IMR-90 (cell line): Measurements from ENCODE around the gene FAIM2. TPM values are rescaled to one million over a fixed set of nuclear protein-coding genes. Genes with fewer than 3 reads are reported as not detected.

ENCODE experiments used
- ATAC-seq: fragments of 200-7000 bp; cut with Tn5 transposase; 2 replicates; pipeline ENCODE4 v1.9.1; 2020; ENCODE audit warnings: low read depth, mild to moderate bottlenecking, moderate library complexity
- BruUV-seq: library from RNA; stranded (reverse); fragments of 400-500 nt; replicated peaks from 2 replicates; lab custom pipeline; 2021; lab: Mats Ljungman, UMichigan
- CTCF ChIA-PET: fragments of 300-600 bp; formaldehyde crosslinking; extraction: SDS; loops from one replicate; lab custom pipeline; 2021; ENCODE audit warnings: antibody characterized with exemption; lab: Yijun Ruan, JAX
- POLR2A ChIA-PET: fragments of 300-600 bp; sonication (Branson Sonifier 250); formaldehyde crosslinking; loops from one replicate; lab custom pipeline; 2022; ENCODE audit warnings: antibody characterized with exemption; ENCODE audit not compliant: unreplicated experiment; lab: Charles Lee
- DNase-seq: peaks from one replicate; pipeline ENCODE4 v3.0.0; 2013
- H2AFZ ChIP-seq: replicated peaks from 2 replicates; pipeline ENCODE3; 2013; ENCODE audit warnings: low read length, mild to moderate bottlenecking; ENCODE audit not compliant: poor library complexity
- H2AK5ac ChIP-seq: 2 replicates; pipeline ENCODE4 v1.6.1; 2013; ENCODE audit warnings: low read depth, low read length, inconsistent platforms
- H2AK9ac ChIP-seq: replicated peaks from 2 replicates; pipeline ENCODE3; 2013; ENCODE audit warnings: mild to moderate bottlenecking, low read depth, low read length, moderate library complexity; ENCODE audit not compliant: poor library complexity
- H2BK120ac ChIP-seq: 2 replicates; pipeline ENCODE4 v1.6.1; 2013; ENCODE audit warnings: low read depth, low read length, inconsistent platforms
- H2BK15ac ChIP-seq: 3 replicates; pipeline ENCODE4 v1.6.1; 2013; ENCODE audit warnings: low read depth, low read length, inconsistent platforms
- H2BK20ac ChIP-seq: 2 replicates; pipeline ENCODE4 v1.6.1; 2013; ENCODE audit warnings: low read depth, mild to moderate bottlenecking, inconsistent platforms, low read length, moderate library complexity
- H2BK5ac ChIP-seq: 2 replicates; pipeline ENCODE4 v1.6.1; 2013; ENCODE audit warnings: mild to moderate bottlenecking, low read depth, low read length, inconsistent platforms; ENCODE audit not compliant: poor library complexity, severe bottlenecking
- H3K14ac ChIP-seq: replicated peaks from 2 replicates; pipeline ENCODE4 v1.6.1; 2013; ENCODE audit warnings: low read depth, low read length, inconsistent platforms
- H3K18ac ChIP-seq: 2 replicates; pipeline ENCODE4 v1.6.1; 2013; ENCODE audit warnings: low read depth, low read length, control low read depth
- H3K23ac ChIP-seq: 2 replicates; pipeline ENCODE4 v1.6.1; 2013; ENCODE audit warnings: low read depth, low read length, inconsistent platforms
- H3K27ac ChIP-seq: 2 replicates; pipeline ENCODE4 v1.5.1; 2013; ENCODE audit warnings: mild to moderate bottlenecking, control low read depth, low read length; ENCODE audit not compliant: insufficient read depth
- H3K27me3 ChIP-seq: 2 replicates; pipeline ENCODE4 v1.6.1; 2013; ENCODE audit warnings: low read length; ENCODE audit not compliant: control insufficient read depth, insufficient read depth
- H3K36me3 ChIP-seq: 2 replicates; pipeline ENCODE4 v1.6.1; 2013; ENCODE audit warnings: low read length, mixed read lengths; ENCODE audit not compliant: control insufficient read depth, insufficient read depth
- H3K4ac ChIP-seq: 2 replicates; pipeline ENCODE4 v1.6.1; 2013; ENCODE audit warnings: low read depth, low read length, inconsistent platforms
- H3K4me1 ChIP-seq: 2 replicates; pipeline ENCODE4 v1.6.1; 2013; ENCODE audit warnings: low read length, mixed read lengths; ENCODE audit not compliant: control insufficient read depth, insufficient read depth
- H3K4me2 ChIP-seq: 2 replicates; pipeline ENCODE4 v1.6.1; 2013; ENCODE audit warnings: low read depth, mild to moderate bottlenecking, control low read depth, low read length, moderate library complexity
- H3K4me3 ChIP-seq: 2 replicates; pipeline ENCODE4 v1.5.1; 2013; ENCODE audit warnings: low read depth, mild to moderate bottlenecking, control low read depth, low read length, moderate library complexity; ENCODE audit not compliant: insufficient read depth
- H3K56ac ChIP-seq: 2 replicates; pipeline ENCODE4 v1.6.1; 2013; ENCODE audit warnings: low read length, inconsistent platforms; ENCODE audit not compliant: insufficient read depth; ENCODE audit errors: extremely low read depth
- H3K79me1 ChIP-seq, 2 experiments: 2 replicates each; pipeline ENCODE4 v1.6.1; 2013; ENCODE audit warnings: low read length in 2 of 2, inconsistent platforms in 1 of 2, low read depth in 1 of 2
- H3K9ac ChIP-seq: 2 replicates; pipeline ENCODE4 v1.6.1; 2013; ENCODE audit warnings: low read depth, low read length, control low read depth
- H3K9me1 ChIP-seq: 2 replicates; pipeline ENCODE4 v1.6.1; 2013; ENCODE audit warnings: low read length, inconsistent platforms; ENCODE audit not compliant: insufficient read depth
- H3K9me3 ChIP-seq: 2 replicates; pipeline ENCODE4 v1.6.1; 2013; ENCODE audit warnings: low read length; ENCODE audit not compliant: control insufficient read depth, insufficient read depth
- H4K20me1 ChIP-seq: 2 replicates; pipeline ENCODE4 v1.6.1; 2013; ENCODE audit warnings: low read length, inconsistent platforms; ENCODE audit not compliant: insufficient read depth
- H4K5ac ChIP-seq: 2 replicates; pipeline ENCODE4 v1.6.1; 2013; ENCODE audit warnings: mild to moderate bottlenecking, low read depth, low read length, control low read depth
- H4K8ac ChIP-seq, 2 experiments: 2 replicates each; pipeline ENCODE4 v1.6.1; 2013; ENCODE audit warnings: low read depth in 2 of 2, low read length in 2 of 2, control low read depth in 1 of 2, inconsistent platforms in 1 of 2
- H4K91ac ChIP-seq: 2 replicates; pipeline ENCODE4 v1.6.1; 2013; ENCODE audit warnings: low read depth, low read length, inconsistent platforms; ENCODE audit not compliant: insufficient read depth
- BHLHE40 ChIP-seq: fragments of 150-350 bp; IDR thresholded peaks from 2 replicates; pipeline ENCODE4 v1.6.1; 2016; ENCODE audit warnings: mild to moderate bottlenecking, low read depth, low read length
- CEBPB ChIP-seq: IDR thresholded peaks from 2 replicates; pipeline ENCODE4 v1.6.1; 2012; ENCODE audit warnings: low read depth, low read length, improper control_type of control experiment
- CHD1 ChIP-seq: IDR thresholded peaks from 2 replicates; pipeline ENCODE4 v1.6.1; 2012; ENCODE audit warnings: low read depth, low read length, improper control_type of control experiment
- CTCF ChIP-seq: conservative IDR thresholded peaks from 2 replicates; pipeline ENCODE4 v1.5.1; 2012; ENCODE audit warnings: mild to moderate bottlenecking, low read depth, low read length, improper control_type of control experiment
- ELK1 ChIP-seq: fragments of 150-350 bp; IDR thresholded peaks from 2 replicates; pipeline ENCODE4 v1.6.1; 2016; ENCODE audit warnings: low read depth, mild to moderate bottlenecking, low read length, moderate library complexity, borderline replicate concordance
- FOS ChIP-seq: fragments of 150-350 bp; IDR thresholded peaks from 2 replicates; pipeline ENCODE4 v1.6.1; 2016; ENCODE audit warnings: low read depth, low read length
- MAFK ChIP-seq: IDR thresholded peaks from 2 replicates; pipeline ENCODE4 v1.6.1; 2012; ENCODE audit warnings: low read depth, low read length, improper control_type of control experiment
- MAZ ChIP-seq: IDR thresholded peaks from 2 replicates; pipeline ENCODE4 v1.6.1; 2012; ENCODE audit warnings: low read depth, mild to moderate bottlenecking, low read length, improper control_type of control experiment, moderate library complexity, borderline replicate concordance
- MXI1 ChIP-seq: IDR thresholded peaks from 2 replicates; pipeline ENCODE4 v1.6.1; 2012; ENCODE audit warnings: low read depth, mild to moderate bottlenecking, low read length, moderate library complexity, borderline replicate concordance
- NFE2L2 ChIP-seq: fragments of 150-350 bp; IDR thresholded peaks from 2 replicates; pipeline ENCODE4 v1.6.1; 2016; ENCODE audit warnings: low read depth, mild to moderate bottlenecking, low read length
- POLR2A ChIP-seq: IDR thresholded peaks from 2 replicates; pipeline ENCODE4 v1.6.1; 2012; ENCODE audit warnings: mild to moderate bottlenecking, low read depth, low read length
- RAD21 ChIP-seq: IDR thresholded peaks from 2 replicates; pipeline ENCODE4 v1.6.1; 2012; ENCODE audit warnings: low read length, improper control_type of control experiment
- RCOR1 ChIP-seq: IDR thresholded peaks from 2 replicates; pipeline ENCODE4 v1.6.1; 2012; ENCODE audit warnings: mild to moderate bottlenecking, low read length, improper control_type of control experiment; ENCODE audit not compliant: insufficient replicate concordance
- RFX5 ChIP-seq: IDR thresholded peaks from 2 replicates; pipeline ENCODE4 v1.8.0; 2012; ENCODE audit warnings: low read depth, mild to moderate bottlenecking, low read length, moderate library complexity
- SMC3 ChIP-seq: fragments of 150-350 bp; IDR thresholded peaks from 2 replicates; pipeline ENCODE4 v1.6.1; 2016; ENCODE audit warnings: low read depth, mild to moderate bottlenecking, antibody characterized with exemption, low read length, moderate library complexity
- USF2 ChIP-seq: fragments of 150-350 bp; IDR thresholded peaks from 2 replicates; pipeline ENCODE4 v1.6.1; 2017; ENCODE audit warnings: mild to moderate bottlenecking, antibody characterized with exemption, low read length, low read depth
- WGBS, 2 experiments: methylation state at CpG; one replicate each; pipeline versions ENCODE4 v1.1.5 to v1.1.7; 2013; ENCODE audit warnings: missing lambda C conversion rate in 2 of 2; ENCODE audit not compliant: insufficient read length in 1 of 2; ENCODE audit errors: extremely low coverage in 2 of 2; 5-methylcytosine and 5-hydroxymethylcytosine counted together
- dilution Hi-C: fragments of 300-500 bp; cut with HindIII; formaldehyde crosslinking; loops from one replicate; pipeline ENCODE4 v1.14.3; 2018; ENCODE audit warnings: low sequenced_read_pairs; ENCODE audit not compliant: unreplicated experiment
- in situ Hi-C: fragments of 300-500 bp; cut with MboI; formaldehyde crosslinking; loops from 3 replicates; pipeline ENCODE4 v1.14.3; 2019; ENCODE audit warnings: low sequenced_read_pairs, inconsistent platforms, mixed read lengths
- intact Hi-C: fragments of 100-400 bp; cut with micrococcal nuclease; formaldehyde crosslinking; loops from 2 replicates; pipeline ENCODE4 v1.10.0; 2022
- polyA plus RNA-seq, 3 experiments: library from polyadenylated mRNA; depleted of rRNA; stranded (reverse); fragments of >200 nt; gene quantifications; 2 replicates each; pipeline ENCODE4 v1.2.3, GENCODE V29; 2012; ENCODE audit warnings: low replicate concordance in 1 of 3
- total RNA-seq: library from RNA; depleted of rRNA; stranded (reverse); fragments of >200 nt; gene quantifications from 2 replicates; pipeline ENCODE4 v1.2.3, GENCODE V29; 2012

The FAIM2 gene
- total and polyA plus RNA-seq, 2 of the 4 experiments (the other 2 are of a cell fraction), result 0.72 to 5.3 TPM

GRCh38 chr12:49824416-49824815 is 79.3 kb downstream of the FAIM2 start:
- POLR2A ChIA-PET, result interaction anchor here (0.6 kb wide), 1 partner anchor 323 kb away, joined by 3 read pairs; no protein-coding TSS in a partner anchor
- Histone ChIP-seq H4K8ac (no peak overlapping the region), H3K4ac (peak overlapping the region; percentile 10), H3K27ac (peak overlapping the region; percentile 14; the same call in 1 of the 2 replicates), H2BK120ac (no peak overlapping the region), H3K27me3 (no peaks in the 10 kb centered on the region), H3K18ac (no peak overlapping the region), H4K5ac (no peak overlapping the region), H2AFZ (no peak overlapping the region), H3K23ac (peak overlapping the region; percentile 45; the same call in 1 of the 2 replicates), H3K14ac (peak overlapping the region; percentile 13; the same call in 1 of the 2 replicates), H2AK5ac (no peak overlapping the region), H3K4me1 (peaks cover 27% of the 10 kb centered on the region), H3K36me3 (peaks cover 6% of the 10 kb centered on the region; the same call in 1 of the 2 replicates), H4K91ac (0 out of 2 replicates have a peak overlapping the region, but pooled peaks have one; percentile 2), H2BK5ac (no peak overlapping the region), H3K9ac (no peak overlapping the region), H2BK15ac (no peak overlapping the region), H2BK20ac (no peak overlapping the region), H2AK9ac (peak overlapping the region; percentile 33), H3K4me3 (no peak overlapping the region), H3K9me1 (peaks cover 34% of the 10 kb centered on the region), H3K79me1 (peaks cover 26 to 93% of the 10 kb centered on the region in 2 experiments), H4K20me1 (peaks cover 80% of the 10 kb centered on the region), H3K56ac (no peak overlapping the region), H3K4me2 (peak overlapping the region; percentile 20), H3K9me3 (no peaks in the 10 kb centered on the region)
- CTCF ChIA-PET, result interaction anchor here (1.2 kb wide), 1 partner anchor 83 kb away, joined by 3 read pairs; the partner anchor contains the start of gene TMBIM6
- dilution Hi-C loops (no loop called here), intact Hi-C loops (no loop called here), in situ Hi-C loops (no loop called here)
- DNase-seq, result no peak
- ATAC-seq, result no peak
- no TSS peak for BruUV-seq
- no peak for TF ChIP-seq SMC3
- TF ChIP-seq MAZ, result no peak
- no peak for TF ChIP-seq MAFK
- no peak for TF ChIP-seq RCOR1
- no peak for TF ChIP-seq CEBPB
- TF ChIP-seq CTCF, result no peak
- TF ChIP-seq NFE2L2, result no peak
- no peak for TF ChIP-seq RFX5
- no peak for TF ChIP-seq FOS
- TF ChIP-seq MXI1, result no peak
- TF ChIP-seq RAD21, result no peak
- no peak for TF ChIP-seq CHD1
- TF ChIP-seq POLR2A, result no peak
- TF ChIP-seq ELK1, result no peak
- TF ChIP-seq USF2, result no peak
- TF ChIP-seq BHLHE40, result no peak
- 100% methylated on average over 1 of the region's 8 CpGs; no CpG with 5 or more reads in 1 of the 2 experiments for WGBS, 2 experiments
